ENCODE data around the gene CTSF. TPM values are rescaled to one million over a fixed set of nuclear protein-coding genes. Genes with fewer than 3 reads are reported as not detected.

The CTSF gene
- polyA plus RNA-seq, 1 experiment = 24.3 TPM

DNA sequence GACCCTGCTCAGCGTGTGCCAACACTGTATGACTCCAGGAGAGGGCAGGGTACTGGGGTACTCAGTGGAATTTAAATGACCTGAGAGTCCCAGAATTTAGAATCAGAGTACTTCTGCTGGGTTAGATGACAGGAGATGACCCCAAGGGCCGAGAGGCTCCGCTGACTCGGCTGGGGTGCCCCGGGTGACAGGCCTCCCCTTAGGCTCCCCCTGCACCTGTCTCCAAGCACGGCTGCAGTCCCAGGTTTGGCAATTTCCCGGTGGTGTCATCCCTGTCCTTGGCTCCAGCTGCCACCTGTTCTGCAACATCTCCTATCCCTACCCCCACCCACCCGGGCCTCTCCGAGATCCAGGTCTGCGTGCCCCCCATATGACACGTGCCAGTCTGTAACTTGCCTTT, 20.4 kb downstream of the CTSF start:
- H3K27me3 ChIP-seq (ENCODE audit: control insufficient read depth, insufficient read depth, low read length) = peaks cover 17% of the 10 kb centered on the region
- ChIA-PET CTCF (interaction anchor here (1.1 kb wide), 1 partner anchor 30 kb away, joined by 3 read pairs; no protein-coding TSS in a partner anchor), POLR2A (no interaction called here)
- H3K4me3 ChIP-seq (ENCODE audit: low read depth, low read length) = no peak overlapping the region
- H3K27ac ChIP-seq (ENCODE audit: low read depth, low read length) = no peak overlapping the region
- TF ChIP-seq, protein P1, sequence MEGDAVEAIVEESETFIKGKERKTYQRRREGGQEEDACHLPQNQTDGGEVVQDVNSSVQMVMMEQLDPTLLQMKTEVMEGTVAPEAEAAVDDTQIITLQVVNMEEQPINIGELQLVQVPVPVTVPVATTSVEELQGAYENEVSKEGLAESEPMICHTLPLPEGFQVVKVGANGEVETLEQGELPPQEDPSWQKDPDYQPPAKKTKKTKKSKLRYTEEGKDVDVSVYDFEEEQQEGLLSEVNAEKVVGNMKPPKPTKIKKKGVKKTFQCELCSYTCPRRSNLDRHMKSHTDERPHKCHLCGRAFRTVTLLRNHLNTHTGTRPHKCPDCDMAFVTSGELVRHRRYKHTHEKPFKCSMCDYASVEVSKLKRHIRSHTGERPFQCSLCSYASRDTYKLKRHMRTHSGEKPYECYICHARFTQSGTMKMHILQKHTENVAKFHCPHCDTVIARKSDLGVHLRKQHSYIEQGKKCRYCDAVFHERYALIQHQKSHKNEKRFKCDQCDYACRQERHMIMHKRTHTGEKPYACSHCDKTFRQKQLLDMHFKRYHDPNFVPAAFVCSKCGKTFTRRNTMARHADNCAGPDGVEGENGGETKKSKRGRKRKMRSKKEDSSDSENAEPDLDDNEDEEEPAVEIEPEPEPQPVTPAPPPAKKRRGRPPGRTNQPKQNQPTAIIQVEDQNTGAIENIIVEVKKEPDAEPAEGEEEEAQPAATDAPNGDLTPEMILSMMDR (IDR thresholded peaks at IDR 0.05; ENCODE audit: low read depth, low read length) = no peak
- no peaks in the 10 kb centered on the region; the same call in 1 of the 2 replicates for H3K9me3 ChIP-seq (ENCODE audit: control insufficient read depth, insufficient read depth, low read length)
- DNase-seq (ENCODE audit: low read depth, low spot score) = no peak

DNA sequence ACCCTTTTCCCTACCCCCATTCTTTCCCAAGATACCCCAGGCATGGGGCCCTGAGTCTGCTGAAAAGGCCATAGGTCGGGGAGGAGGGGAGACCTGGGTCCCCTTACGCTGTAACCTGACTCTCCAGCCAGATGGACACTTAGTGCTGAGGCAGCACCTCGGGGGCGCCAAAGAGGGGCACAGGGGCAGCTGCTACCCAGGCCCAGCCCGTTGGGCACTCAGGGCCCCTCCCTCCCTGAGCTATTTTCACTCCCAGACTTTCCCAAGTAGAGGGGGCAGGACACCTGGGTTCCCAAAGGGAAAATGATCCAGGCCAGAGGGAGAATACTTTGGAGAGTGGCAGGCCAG, 20.8 kb downstream of the CTSF start:
- no peak for DNase-seq (ENCODE audit: low read depth, low spot score)
- TF ChIP-seq, protein P1 (IDR thresholded peaks at IDR 0.05; ENCODE audit: low read depth, low read length) = no peak
- Histone ChIP-seq H3K9me3 (ENCODE audit: control insufficient read depth, insufficient read depth, low read length) (no peaks in the 10 kb centered on the region; the same call in 1 of the 2 replicates), H3K27me3 (ENCODE audit: control insufficient read depth, insufficient read depth, low read length) (peaks cover 17% of the 10 kb centered on the region), H3K27ac (ENCODE audit: low read depth, low read length) (no peak overlapping the region), H3K4me3 (ENCODE audit: low read depth, low read length) (no peak overlapping the region)
- ChIA-PET CTCF (interaction anchor here (2.6 kb wide), 1 partner anchor 130 kb away, joined by 10 read pairs; the partner anchor contains the start of gene RBM4B), POLR2A (interaction anchor here (0.6 kb wide), 1 partner anchor 113 kb away, joined by 5 read pairs; no protein-coding TSS in a partner anchor)

DNA sequence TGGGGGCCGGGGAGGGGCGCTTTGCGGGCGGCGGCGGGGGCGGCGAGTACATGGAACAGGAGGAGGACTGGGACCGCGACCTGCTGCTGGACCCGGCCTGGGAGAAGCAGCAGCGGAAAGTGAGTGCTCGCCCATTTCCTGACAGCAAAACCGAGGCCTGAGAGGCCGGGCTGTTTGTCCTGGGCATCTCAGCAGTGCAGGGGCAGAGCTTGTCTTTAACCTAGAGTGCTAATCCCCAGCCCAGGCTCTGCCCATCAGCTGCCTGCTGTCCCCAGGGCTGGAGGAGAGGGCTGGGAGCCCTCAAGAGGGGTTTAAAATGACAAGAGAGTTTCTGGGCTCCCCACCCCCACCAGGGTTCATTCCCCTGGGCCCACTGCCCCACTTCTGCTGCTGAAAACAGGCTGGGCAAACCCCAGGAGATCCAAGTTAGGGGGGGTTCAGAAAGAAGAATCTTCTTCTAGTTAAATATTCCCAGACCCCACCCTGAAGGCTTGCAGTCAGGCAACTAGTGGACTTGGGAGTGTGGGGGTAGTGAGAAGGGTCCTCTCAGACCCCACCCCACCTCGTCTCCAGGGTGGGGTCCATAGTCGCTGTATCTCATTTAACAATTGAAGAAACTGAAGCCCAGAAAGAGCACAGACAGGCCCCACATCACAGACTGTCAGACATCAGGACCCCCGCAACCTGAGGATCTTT, 21.3 kb downstream of the CTSF start:
- no peak for DNase-seq (ENCODE audit: low read depth, low spot score)
- Histone ChIP-seq H3K4me3 (ENCODE audit: low read depth, low read length) (no peak overlapping the region), H3K9me3 (ENCODE audit: control insufficient read depth, insufficient read depth, low read length) (no peaks in the 10 kb centered on the region; the same call in 1 of the 2 replicates), H3K27me3 (ENCODE audit: control insufficient read depth, insufficient read depth, low read length) (peaks cover 13% of the 10 kb centered on the region), H3K27ac (ENCODE audit: low read depth, low read length) (no peak overlapping the region)
- TF ChIP-seq, protein P1 (IDR thresholded peaks at IDR 0.05; ENCODE audit: low read depth, low read length) = no peak
- ChIA-PET CTCF (interaction anchor here (2.6 kb wide), 1 partner anchor 131 kb away, joined by 10 read pairs; the partner anchor contains the start of gene RBM4B), POLR2A (interaction anchor here (0.6 to 2.2 kb wide), 5 partner anchors 21 to 131 kb away, joined by 4 to 17 read pairs (median 6); partner anchors contain the start of genes CTSF, PELI3 and RBM4B)

DNA sequence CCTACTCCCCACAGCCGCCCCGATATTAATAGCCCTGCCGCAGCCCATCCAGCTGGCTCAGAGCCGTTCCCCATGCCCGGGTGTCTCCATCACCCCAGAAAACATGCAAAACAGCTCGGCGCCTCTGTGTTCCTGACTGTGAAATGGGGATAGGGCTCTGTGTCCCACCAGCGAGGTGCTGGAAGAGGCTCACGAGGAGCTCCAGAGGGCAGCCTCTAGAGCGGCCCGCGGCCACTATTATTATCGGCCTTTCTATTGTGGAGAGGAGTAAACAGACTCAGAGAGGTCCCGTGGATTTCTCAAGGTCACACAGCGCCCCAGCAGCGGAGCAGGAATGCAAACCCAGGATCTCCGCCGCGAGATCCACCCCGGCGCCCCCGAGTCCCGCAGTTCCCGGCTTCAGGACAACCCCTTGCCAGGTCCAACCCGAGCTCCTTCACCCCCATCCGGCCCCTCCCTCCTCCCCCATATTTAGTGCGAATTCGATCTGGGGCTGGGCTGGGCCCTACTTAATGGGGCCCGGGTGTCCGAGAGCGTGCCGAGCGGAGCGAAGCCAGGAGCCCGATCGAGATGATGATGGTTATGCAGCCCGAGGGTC, 21.9 kb downstream of the CTSF start, which contains the start of gene ACTN3:
ACTN3 (plus strand) TSS at position 536 of the 598 bp plus-strand sequence; CDS start at position 571, 35 bp downstream.
- DNase-seq (ENCODE audit: low read depth, low spot score) = no peak
- POLR2A ChIA-PET = interaction anchor here (0.6 to 2.2 kb wide), 14 partner anchors 10 to 132 kb away, joined by 3 to 17 read pairs (median 5); partner anchors contain the start of genes BBS1, CCDC87, CCS and CTSF
- peaks cover 13% of the 10 kb centered on the region for H3K27me3 ChIP-seq (ENCODE audit: control insufficient read depth, insufficient read depth, low read length)
- H3K9me3 ChIP-seq (ENCODE audit: control insufficient read depth, insufficient read depth, low read length) = no peaks in the 10 kb centered on the region; the same call in 1 of the 2 replicates
- H3K27ac ChIP-seq (ENCODE audit: low read depth, low read length) = no peak within 1 kb of the TSS
- CTCF ChIA-PET = interaction anchor here (2.6 kb wide), 1 partner anchor 132 kb away, joined by 10 read pairs; the partner anchor contains the start of gene RBM4B
- TF ChIP-seq, protein P1 (IDR thresholded peaks at IDR 0.05; ENCODE audit: low read depth, low read length) = no peak
- H3K4me3 ChIP-seq (ENCODE audit: low read depth, low read length) = peak within 1 kb of the TSS; percentile 70
